ENCODE measurements around the gene CEP44.
"Not testable (repeated sequence)": the region's sequence is repeated elsewhere in the genome, so short reads cannot be mapped to it uniquely, and the experiment has no call there.

Gene CEP44

DNA sequence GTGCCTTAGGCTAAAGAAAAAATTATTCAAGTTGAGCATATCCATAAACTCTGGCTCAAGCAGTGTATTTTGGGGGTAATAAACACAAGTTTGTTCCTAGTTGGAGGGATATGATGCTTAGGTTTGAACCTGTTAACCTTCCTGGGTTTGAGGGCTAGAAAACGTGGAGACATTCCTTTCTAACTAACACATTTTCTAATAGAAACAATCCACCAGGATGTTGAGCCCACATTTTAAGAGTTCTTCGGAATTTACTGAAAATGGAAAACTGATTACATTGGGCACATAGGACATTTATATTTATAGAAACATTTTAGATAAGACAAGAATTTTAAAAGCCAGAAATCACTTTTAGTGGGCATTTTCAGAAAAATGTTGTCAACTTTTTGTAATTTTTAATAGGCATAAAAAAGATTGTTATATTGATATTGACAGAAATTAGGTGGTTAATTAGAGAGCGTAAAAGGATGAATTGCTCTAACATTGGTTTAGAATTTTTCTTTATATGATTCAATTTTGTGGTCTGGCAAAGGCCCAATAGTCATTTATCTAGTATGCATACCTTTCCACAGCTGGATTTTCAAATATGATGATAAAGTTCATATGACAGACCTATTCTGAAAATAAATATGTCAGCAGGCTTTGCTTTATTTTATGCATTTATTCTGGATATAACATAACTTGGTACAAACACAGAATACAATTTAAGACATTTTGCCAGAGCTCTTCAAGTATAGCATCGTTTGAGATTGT lies 49.2 kb downstream of the CEP44 start:
- no peak for DNase-seq

DNA sequence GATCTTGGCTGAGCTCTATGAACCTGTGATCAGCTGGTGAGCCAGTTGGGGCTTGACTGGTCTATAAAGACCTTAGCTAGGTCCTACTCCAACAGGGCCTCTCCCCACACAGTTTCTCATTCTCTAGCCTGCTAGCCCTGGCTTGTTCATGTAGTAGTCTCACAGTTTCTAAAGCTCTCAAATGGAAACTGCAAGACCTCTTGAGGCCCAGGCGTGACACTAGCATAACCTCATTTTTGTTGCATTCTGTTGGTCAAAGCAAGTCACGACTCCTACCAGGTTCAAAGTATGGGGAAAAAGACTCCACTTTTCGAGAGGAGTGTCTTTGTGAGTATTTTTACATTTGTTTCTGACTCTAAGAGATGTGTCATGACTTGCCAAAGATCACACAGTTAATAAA lies 50.9 kb downstream of the CEP44 start:
- no peak for DNase-seq

- DNase-seq: no peak
Observed at GRCh38 chr4:174340714-174341113, 57.0 kb downstream of the CEP44 start.

GRCh38 chr4:174349156-174349555 lies 65.4 kb downstream of the CEP44 start:
- no peak for DNase-seq

GRCh38 chr4:174352061-174352819 lies 68.5 kb downstream of the CEP44 start:
- no peak for DNase-seq

DNA sequence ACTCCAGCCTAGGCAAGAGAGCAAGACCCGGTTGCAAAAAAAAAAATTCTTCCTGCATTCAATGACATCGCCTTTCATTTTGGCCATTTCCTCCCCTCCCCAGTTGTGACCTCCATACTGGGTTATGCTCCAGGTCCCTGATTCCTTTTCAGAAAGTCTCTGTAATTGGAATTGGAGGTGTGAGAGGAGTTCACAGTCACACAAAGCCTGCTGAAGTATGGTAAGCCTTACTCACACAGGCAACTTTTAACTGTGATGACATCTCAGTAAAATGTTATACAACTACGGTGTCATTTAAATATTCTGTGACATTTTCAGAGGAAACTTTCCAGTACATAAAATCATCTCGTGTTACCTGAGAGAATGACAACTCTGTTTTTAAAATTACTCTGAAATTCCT lies 73.6 kb downstream of the CEP44 start:
- DNase-seq: no peak

DNA sequence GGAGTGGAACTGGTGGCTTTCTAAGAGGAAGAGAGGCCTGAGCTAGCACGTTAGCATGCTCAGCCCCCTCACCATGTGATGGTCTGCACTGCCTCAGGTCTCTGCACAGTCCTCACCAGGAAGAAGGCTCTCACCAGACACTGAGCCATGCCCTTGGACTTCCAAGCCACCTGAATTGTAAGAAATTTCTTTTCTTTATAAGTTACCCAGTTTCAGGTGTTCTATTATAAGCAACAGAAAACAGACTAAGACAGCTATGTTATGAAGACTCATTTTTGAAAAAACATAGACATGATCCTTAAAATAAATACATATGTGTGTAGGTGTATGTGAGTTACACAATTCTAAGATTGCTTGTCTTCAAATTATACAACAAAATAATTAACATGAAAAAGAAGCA lies 74.7 kb downstream of the CEP44 start:
- DNase-seq: no peak

- DNase-seq: no peak
Observed at GRCh38 chr4:174358829-174359228, 75.1 kb downstream of the CEP44 start.

- DNase-seq: no peak
Observed at GRCh38 chr4:174362340-174362739, 78.6 kb downstream of the CEP44 start.

GRCh38 chr4:174363782-174364181 lies 80.1 kb downstream of the CEP44 start:
- not testable (repeated sequence) for DNase-seq

GRCh38 chr4:174365018-174365587 lies 81.4 kb downstream of the CEP44 start:
- no peak for DNase-seq

GRCh38 chr4:174369985-174370384 lies 86.3 kb downstream of the CEP44 start:
- no peak for DNase-seq

- no peak for DNase-seq
Observed at GRCh38 chr4:174373821-174374220, 90.1 kb downstream of the CEP44 start.

- no peak for DNase-seq
Observed at GRCh38 chr4:174375422-174375821, 91.7 kb downstream of the CEP44 start.

DNA sequence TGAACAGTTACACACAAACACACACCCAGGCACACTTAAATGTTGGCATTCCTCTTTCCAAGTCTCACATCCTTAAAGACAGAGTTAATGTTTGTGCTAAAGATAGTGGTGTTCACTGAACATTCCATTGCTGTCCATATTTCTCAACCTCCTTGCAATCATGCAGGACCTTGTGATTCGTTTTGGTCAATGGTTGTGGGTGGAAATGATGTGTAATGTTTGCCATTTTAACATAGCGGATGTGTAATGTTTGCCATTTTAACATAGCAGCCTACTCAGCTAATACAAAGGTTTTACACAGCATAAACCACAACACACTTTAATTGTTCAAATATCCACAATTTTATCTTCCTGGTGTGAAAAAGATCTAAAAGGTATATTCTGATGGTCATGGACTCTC lies 93.9 kb downstream of the CEP44 start:
- no peak for DNase-seq

- DNase-seq: no peak
Observed at GRCh38 chr4:174378951-174379350, 95.2 kb downstream of the CEP44 start.

DNA sequence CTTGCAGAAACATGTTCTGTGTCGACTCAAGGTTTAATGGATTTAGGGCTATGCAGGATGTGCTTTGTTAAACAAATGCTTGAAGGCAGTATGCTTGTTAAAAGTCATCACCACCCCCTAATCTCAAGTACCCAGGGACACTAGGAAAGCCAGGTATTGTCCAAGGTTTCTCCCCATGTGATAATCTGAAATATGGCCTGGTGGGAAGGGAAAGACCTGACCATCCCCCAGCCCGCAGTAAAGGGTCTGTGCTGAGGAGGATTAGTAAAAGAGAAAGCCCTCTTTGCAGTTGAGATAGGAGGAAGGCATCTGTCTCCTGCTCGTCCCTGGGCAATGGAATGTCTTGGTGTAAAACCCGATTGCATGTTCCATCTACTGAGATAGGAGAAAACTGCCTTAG lies 96.5 kb downstream of the CEP44 start:
- not testable (repeated sequence) for DNase-seq

DNA sequence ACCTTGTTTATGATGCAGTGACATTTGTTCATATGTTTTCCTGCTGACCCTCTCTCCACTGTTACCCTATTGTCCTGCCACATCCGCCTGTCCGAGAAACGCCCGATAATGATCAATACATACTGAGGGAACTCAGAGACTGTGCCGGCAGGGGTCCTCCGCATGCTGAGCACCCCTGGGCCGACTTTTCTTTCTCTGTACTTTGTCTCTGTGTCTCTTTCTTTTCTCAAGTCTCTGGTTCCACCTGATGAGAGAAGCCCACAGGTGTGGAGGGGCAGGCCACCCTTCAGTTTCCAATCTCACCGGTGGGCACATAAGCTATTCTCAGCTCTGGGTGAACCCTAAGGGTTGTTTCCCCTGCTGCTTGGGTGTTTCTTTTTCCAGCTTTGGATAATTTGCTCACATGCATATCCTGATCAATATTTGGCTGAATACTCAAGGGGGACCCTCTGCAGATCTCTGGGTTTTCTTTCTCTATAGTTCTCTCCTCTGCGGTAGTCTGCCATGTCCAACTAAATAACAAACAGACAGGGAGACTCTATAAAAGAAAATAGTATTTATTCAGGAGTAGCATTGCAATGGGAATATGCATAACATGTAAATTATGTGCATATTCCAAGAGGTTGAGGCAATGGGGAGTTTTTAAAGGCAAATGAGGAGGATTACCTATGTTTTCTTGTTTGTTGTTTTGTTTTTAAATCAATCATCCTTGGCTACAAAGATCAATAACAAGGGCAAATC lies 97.2 kb downstream of the CEP44 start:
- no peak for DNase-seq

- no peak for DNase-seq
Observed at GRCh38 chr4:174381440-174381800, 97.7 kb downstream of the CEP44 start.

Measured in activated CD4-positive, alpha-beta T cell treated with anti-CD3 and anti-CD28 coated beads, Interleukin-2, amount 50 U/mL, for 4 hours (primary cell).